Hematopoietic multipotent progenitor cell treated with erythropoietin and hydrocortisone succinate and interleukin-3 and kit ligand, for 17 days (in vitro differentiated cells): Measurements from ENCODE around the gene FAAH2.
"Not testable (repeated sequence)": the region's sequence is repeated elsewhere in the genome, so short reads cannot be mapped to it uniquely, and the experiment has no call there.

Experiments used
- DNase-seq: peaks from one replicate; pipeline ENCODE4 v3.0.0-alpha.2; 2015; ENCODE audit warnings: low spot score

FAAH2 gene

DNA sequence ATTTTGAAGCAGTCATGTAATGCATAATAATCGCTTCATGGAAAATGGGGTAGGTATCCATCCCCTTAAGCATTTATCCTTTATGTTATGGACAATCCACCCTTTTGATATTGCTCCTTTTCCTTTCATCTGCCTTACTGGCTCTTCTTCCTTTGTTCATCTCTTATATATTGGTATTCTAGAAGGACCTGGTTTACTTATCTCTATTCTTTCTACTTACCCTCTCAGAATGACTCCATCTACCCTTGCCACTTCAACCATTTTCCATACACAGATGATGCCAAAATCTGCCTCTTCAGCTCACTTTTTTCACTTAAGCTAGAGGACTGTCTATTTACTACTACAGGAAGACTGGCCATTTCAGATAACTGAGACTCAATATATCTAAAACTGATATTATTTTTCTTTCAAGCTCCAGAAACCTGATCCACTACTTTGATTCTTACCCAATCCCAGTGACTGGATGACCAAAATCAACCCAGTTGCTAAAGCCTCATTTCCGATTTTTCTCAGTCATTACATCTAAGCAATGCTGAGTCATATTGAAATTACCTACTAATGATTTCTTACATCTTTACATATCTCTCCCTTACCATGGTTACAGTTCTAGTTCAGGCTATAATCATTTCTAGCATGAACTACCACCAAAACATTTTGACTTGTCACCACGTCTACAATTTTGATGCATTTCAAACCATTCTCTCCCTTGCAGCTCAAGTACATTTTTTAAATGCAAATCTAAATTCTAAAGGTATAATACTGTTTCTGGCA is 93.7 kb downstream of the FAAH2 start:
- DNase-seq = no peak

DNA sequence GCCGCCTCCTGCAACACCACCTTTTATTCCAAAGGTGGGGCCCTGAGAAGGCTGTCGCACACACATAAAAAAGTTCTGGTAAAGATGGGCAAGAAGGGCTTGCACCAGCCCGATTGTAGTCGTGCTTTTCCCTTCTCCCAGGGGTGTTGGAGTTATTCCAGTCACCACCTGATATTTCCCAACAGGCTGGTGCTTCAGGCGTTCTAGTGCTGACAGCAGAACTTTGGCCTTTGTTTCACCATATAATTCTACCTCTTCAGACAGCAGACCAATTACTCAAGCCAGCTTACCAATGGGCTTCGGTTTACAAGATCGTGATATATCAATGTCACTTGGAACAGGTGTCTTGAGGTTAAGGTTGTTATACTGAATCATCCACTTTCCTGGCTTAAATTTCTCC is 107.7 kb downstream of the FAAH2 start:
- DNase-seq = not testable (repeated sequence)

GRCh38 chrX:57403191-57403590 is 116.7 kb downstream of the FAAH2 start:
- DNase-seq = not testable (repeated sequence)

DNA sequence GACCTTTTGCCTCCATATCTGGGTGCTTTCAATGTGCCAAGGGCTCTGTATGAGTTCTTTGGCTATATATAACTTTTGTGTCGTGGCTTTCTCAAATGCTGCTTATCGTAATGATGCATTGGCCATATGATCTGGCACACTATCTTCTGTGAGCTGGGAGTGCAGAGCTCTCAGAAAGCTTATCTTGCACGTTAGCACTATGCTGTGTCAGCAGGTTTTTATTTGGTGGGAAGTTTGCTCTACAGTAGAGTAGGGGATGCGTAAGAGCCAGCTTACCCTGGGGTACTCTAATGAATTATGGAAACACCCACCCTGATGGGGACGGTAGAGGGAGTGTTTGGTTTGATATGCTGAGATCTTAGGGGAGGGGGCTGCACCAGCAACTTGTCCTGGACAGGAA is 119.6 kb downstream of the FAAH2 start:
- DNase-seq = no peak

- DNase-seq = no peak
Observed at GRCh38 chrX:57417827-57418226, 131.3 kb downstream of the FAAH2 start.

DNA sequence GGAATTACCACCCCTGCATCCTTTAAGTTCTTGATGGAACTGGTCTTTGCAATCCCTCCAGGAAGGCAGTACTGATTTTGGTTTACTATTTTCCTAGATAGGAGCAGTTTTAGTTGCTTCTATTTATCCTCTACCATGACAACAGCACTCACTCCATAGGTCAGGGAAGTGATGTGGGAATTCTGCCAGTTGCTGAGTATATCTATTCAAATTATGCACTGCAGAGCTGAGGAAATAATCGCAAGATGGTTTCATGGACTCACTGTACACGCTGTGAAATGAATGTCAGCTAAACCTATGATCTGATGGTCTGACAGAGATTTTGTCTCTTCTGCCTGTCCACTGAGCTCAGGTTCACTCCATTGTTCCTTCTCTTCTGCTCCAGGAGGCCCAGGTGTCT is 135.8 kb downstream of the FAAH2 start:
- DNase-seq = no peak

GRCh38 chrX:57422790-57423189 is 136.3 kb downstream of the FAAH2 start:
- no peak for DNase-seq

GRCh38 chrX:57445076-57445475 is 158.6 kb downstream of the FAAH2 start:
- no peak for DNase-seq

DNA sequence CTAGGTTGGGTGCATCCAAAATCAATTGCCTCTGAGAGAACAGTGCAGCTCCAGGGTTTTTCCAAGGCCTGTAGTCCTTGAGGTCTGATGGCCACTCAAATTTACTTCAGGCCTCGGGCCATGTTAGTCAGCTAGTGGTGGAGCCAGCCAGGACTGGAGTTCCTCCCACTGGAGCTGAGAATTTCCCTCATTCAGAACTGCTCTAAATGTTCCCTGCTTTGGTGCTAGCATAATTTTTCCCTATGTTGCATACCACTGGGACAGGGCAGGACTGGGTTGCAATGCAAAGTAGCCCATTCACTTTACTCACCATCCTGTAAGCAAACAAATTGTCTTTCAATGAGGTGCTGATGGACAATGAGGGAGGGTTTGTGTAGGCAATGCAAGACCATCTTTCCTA is 159.3 kb downstream of the FAAH2 start:
- no peak for DNase-seq

DNA sequence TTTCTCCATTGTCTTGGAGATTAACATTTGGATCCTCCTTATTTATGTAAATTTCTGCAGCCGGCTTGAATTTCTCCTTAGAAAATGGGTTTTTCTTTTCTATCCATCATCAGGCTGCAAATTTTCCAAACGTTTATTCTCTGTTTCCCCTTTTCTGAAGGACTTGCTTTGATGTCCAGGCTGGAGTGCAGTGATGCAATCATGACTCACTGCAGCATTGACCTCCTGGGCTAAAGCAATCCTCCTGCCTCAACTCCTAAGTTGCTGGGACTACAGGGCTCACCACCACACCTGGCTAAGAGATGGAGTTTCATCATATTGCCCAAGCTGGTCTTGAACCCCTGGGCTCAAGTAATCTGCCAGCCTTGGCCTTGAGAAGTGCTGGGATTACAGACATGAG is 161.3 kb downstream of the FAAH2 start:
- DNase-seq = no peak

DNA sequence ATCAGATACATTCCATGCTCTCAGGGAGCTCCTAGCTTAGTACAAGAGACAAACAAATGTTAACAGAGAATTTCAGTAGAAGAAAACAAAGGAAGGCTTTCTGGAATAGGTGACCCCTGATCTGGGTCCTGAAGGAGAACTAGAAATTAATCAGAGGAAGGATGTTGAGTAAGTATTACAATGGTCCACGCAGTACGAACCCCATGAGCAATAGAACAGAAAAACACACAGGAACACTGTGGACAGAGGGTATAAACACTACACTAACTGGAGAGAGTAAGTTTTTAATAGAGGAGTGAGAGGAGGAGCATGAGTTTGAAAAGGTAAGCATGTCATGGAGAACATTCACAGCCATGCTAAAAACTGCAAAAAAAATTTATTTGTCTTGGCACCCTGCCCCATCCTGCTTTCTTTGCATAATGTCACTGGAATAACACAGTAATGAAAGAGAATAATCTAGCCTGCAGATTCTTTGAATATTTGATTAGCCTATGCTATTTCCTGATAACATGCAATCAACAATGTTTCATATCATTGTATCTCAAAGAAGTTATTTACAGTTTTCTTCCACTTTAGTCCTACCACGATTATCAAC is 165.0 kb downstream of the FAAH2 start:
- no peak for DNase-seq

DNA sequence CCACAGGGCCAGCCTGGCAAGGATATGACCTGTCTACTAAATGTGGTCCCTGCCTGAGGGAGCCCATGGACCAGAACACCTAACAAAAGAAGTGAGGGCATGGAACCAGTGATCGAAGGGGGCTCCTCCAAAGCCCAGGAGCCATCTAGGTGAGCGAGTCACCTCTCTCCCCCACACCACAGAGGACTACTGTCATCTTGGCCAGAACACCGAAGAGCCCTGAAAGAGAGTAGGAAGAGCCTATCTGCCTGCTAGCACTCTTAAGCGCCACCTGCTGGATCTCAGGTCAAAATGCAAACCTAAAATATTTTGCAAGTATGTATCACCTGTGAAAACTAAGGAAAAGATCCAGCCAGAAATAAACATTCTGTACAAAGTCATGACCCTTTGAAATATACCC is 167.4 kb downstream of the FAAH2 start:
- peak; percentile 3 for DNase-seq

- no peak for DNase-seq
Observed at GRCh38 chrX:57481514-57481913, 195.0 kb downstream of the FAAH2 start.

DNA sequence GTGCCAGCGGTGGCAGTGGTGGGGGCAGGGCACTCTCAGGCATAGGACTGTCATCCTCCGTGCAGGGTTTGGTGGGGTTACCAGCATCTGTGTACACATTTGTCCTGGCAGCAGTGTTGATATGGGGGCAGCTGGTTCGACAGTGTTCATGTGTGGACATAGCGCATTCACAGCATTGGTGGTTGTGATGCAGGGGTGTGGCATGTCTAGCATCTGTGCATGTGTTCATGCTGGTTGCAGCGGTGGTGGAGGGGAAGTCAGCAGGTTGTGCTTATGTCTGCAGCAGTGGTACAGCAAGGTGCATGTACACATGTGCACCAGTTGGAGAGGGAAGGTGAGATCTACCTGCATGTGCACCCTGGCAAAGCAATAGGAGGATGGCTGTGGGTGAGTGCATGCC is 230.0 kb downstream of the FAAH2 start:
- DNase-seq = no peak

GRCh38 chrX:57519578-57520118 is 233.1 kb downstream of the FAAH2 start:
- DNase-seq = no peak

- no peak for DNase-seq
Observed at GRCh38 chrX:57528670-57529255, 242.3 kb downstream of the FAAH2 start.
